ENCODE data around the gene KRTAP4-1. TPM values are rescaled to one million over a fixed set of nuclear protein-coding genes. Genes with fewer than 3 reads are reported as not detected.
"Not testable (repeated sequence)": the region's sequence is repeated elsewhere in the genome, so short reads cannot be mapped to it uniquely, and the experiment has no call there.

KRTAP4-1 gene
- total RNA-seq, 2 donors from 2014 or later = not detected

DNA sequence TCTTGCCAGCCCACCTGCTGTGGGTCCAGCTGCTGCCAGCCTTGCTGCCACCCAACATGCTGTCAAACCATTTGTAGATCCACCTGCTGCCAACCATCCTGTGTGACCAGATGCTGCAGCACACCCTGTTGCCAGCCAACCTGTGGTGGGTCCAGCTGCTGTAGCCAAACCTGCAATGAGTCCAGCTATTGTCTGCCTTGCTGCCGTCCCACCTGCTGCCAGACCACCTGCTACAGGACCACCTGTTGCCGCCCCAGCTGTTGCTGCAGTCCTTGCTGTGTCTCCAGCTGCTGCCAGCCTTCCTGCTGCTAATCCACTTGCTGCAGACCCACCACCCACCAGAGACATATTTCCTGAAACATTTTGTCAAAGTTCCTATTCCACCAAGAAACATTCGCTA is 5.6 kb upstream of the KRTAP4-1 start:
- H3K4me3 Mint-ChIP-seq = no peak overlapping the region
- H3K4me1 Mint-ChIP-seq (ENCODE audit: low read depth) = no peaks in the 10 kb centered on the region
- peaks cover 0 to 2% of the 10 kb centered on the region in 2 donors for H3K36me3 Mint-ChIP-seq (ENCODE audit: insufficient read depth in 2 of 2)
- H3K27ac Mint-ChIP-seq = no peak overlapping the region
- peaks cover 3% of the 10 kb centered on the region in 2 donors for H3K9me3 Mint-ChIP-seq
- DNase-seq = no peak
- no peaks in the 10 kb centered on the region for H3K27me3 Mint-ChIP-seq (ENCODE audit: low read depth)
- ATAC-seq (replicated peaks in 1 of 2) = no peak

DNA sequence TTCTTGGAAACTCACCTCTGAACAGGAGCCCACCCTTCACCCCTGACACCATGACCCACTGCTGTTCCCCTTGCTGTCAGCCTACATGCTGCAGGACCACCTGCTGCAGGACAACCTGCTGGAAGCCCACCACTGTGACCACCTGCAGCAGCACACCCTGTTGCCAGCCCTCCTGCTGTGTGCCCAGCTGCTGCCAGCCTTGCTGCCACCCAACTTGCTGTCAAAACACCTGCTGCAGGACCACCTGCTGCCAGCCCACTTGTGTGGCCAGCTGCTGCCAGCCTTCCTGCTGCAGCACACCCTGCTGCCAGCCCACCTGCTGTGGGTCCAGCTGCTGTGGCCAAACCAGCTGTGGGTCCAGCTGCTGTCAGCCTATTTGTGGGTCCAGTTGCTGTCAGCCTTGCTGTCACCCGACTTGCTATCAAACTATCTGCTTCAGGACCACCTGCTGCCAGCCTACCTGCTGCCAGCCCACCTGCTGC is 5.2 kb upstream of the KRTAP4-1 start, which contains the start of gene KRTAP9-1:
KRTAP9-1 (plus strand) TSS at position 51 of the 482 bp plus-strand sequence; CDS start at position 51, 0 bp downstream.
- ATAC-seq (replicated peaks in 1 of 2); H3K4me1 Mint-ChIP-seq (ENCODE audit: low read depth): not testable (repeated sequence)

DNA sequence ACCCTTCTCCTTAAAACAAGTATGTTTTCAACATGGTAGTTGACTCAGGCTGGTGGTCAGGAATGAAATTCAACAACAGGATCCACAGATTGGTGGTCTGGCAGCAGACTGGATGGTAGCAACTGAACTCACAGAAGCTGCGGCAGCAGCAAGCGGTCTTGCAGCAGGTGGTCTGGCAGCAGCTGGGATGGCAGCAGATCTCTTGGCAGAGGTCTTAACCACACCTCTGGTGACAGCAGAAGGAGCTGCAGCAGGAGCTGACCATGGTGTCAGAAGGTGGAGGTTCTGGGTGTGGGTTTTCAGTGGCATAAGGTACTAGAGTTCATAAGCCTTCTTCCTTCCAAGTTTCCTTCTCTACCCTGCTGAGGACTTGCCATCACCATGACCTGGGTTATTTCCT is 2.2 kb upstream of the KRTAP4-1 start:
- no peaks in the 10 kb centered on the region for H3K27me3 Mint-ChIP-seq (ENCODE audit: low read depth)
- ATAC-seq (replicated peaks in 1 of 2) (no peak), DNase-seq (no peak)
- H3K4me1 Mint-ChIP-seq (ENCODE audit: low read depth) = no peaks in the 10 kb centered on the region
- H3K27ac Mint-ChIP-seq = no peak overlapping the region
- no peaks in the 10 kb centered on the region for H3K36me3 Mint-ChIP-seq (ENCODE audit: insufficient read depth in 2 of 2)
- H3K9me3 Mint-ChIP-seq = no peaks in the 10 kb centered on the region
- H3K4me3 Mint-ChIP-seq = no peak overlapping the region

More for the DNA sequence above, 5.2 kb upstream of the KRTAP4-1 start, which contains the start of gene KRTAP9-1:
- H3K27me3 Mint-ChIP-seq (ENCODE audit: low read depth); DNase-seq; H3K4me3 Mint-ChIP-seq; H3K9me3 Mint-ChIP-seq; H3K27ac Mint-ChIP-seq; H3K36me3 Mint-ChIP-seq (ENCODE audit: insufficient read depth in 2 of 2): not testable (repeated sequence)

DNA sequence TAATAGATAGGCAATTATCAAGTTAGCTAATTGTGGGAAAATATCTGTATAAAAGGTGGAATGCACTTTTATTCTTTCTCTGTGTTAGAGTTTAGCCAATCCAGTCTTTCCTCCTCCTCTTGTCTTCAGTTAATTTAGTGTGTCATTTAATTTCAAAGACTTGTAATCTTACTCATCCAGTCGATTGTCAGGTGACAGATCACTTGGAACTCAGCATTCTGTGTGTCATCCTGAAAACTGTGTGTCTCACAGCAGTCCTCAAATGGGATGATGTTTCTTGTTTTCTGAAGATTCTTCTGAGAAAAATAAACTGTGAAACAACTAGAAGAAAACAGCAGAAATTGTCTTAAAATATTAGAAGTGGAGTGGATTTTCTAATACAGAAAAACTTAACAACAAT is 290 bp upstream of the KRTAP4-1 start:
- Mint-ChIP-seq H3K27me3 (ENCODE audit: low read depth) (no peaks in the 10 kb centered on the region), H3K9me3 (no peaks in the 10 kb centered on the region), H3K4me1 (ENCODE audit: low read depth) (no peaks in the 10 kb centered on the region), H3K36me3 (ENCODE audit: insufficient read depth in 2 of 2) (no peaks in the 10 kb centered on the region), H3K27ac (no peak overlapping the region), H3K4me3 (no peak overlapping the region)
- ATAC-seq (replicated peaks in 1 of 2) (no peak), DNase-seq (no peak)

DNA sequence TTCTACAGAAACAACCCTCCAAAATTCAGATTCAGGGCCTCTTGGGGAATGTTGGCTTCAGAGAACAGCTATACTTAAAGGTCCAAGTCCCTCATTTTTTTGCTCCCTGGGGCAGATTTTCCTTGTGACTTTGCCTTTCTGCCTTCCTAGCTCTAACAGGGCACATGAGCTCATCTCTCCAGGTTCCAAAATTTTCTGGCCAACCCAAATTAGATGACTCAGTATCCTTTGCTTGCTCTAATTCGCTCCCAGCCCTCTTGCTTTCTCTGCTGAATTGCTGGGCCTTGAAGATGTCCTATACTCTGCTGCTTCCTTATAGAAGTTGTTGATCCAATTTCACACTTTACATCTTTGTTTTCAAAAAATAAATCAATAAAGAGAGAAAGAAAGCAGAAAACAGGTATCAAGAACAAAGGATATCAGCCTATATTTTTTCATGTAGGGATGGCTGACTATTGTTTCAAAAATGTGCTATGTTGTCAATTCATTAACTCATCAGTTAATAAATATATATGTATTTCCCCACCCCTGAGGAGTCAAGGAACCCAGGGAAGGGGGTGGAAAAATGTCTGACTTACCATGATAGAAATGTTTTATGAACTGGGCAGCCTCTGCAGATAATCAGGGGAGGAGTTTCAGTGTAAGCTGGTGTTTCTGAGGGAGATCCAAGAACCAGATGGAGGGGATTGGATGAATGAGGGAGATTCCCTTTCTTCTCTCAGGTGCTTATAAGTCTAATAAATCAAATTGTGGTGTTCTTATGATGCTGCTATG is 5.7 kb downstream of the KRTAP4-1 start:
- no peak overlapping the region for H3K4me3 Mint-ChIP-seq
- ATAC-seq (replicated peaks in 1 of 2) (no peak), DNase-seq (no peak)
- H3K27ac Mint-ChIP-seq = no peak overlapping the region
- H3K9me3 Mint-ChIP-seq = no peaks in the 10 kb centered on the region
- H3K36me3 Mint-ChIP-seq (ENCODE audit: insufficient read depth in 2 of 2) = no peaks in the 10 kb centered on the region
- no peaks in the 10 kb centered on the region for H3K4me1 Mint-ChIP-seq (ENCODE audit: low read depth)
- no peaks in the 10 kb centered on the region for H3K27me3 Mint-ChIP-seq (ENCODE audit: low read depth)

DNA sequence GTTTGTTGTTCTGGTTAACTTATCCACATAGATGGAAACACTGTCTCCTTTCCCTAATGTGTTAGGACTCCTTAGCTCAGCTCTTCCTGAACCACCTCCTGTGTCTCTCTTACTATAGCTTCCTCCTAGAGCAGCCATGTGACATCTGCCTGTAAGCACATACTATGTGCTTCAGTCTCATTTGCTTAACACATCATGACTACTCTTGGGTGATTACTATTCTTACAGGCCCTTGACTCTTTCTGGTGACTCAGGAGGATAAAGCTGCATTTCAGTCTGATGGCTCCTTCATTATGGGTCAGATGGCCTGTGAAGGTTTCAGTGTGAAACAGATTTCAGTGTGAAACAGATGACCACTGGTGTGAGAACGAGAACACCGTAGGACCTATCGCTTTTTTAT is 6.4 kb downstream of the KRTAP4-1 start:
- no peaks in the 10 kb centered on the region for H3K27me3 Mint-ChIP-seq (ENCODE audit: low read depth)
- no peak overlapping the region for H3K4me3 Mint-ChIP-seq
- no peak for DNase-seq
- H3K4me1 Mint-ChIP-seq (ENCODE audit: low read depth) = no peaks in the 10 kb centered on the region
- no peaks in the 10 kb centered on the region for H3K9me3 Mint-ChIP-seq
- H3K36me3 Mint-ChIP-seq (ENCODE audit: insufficient read depth in 2 of 2) = no peaks in the 10 kb centered on the region
- peak; percentile 29 to 74 for ATAC-seq (replicated peaks in 1 of 2)
- no peak overlapping the region for H3K27ac Mint-ChIP-seq

DNA sequence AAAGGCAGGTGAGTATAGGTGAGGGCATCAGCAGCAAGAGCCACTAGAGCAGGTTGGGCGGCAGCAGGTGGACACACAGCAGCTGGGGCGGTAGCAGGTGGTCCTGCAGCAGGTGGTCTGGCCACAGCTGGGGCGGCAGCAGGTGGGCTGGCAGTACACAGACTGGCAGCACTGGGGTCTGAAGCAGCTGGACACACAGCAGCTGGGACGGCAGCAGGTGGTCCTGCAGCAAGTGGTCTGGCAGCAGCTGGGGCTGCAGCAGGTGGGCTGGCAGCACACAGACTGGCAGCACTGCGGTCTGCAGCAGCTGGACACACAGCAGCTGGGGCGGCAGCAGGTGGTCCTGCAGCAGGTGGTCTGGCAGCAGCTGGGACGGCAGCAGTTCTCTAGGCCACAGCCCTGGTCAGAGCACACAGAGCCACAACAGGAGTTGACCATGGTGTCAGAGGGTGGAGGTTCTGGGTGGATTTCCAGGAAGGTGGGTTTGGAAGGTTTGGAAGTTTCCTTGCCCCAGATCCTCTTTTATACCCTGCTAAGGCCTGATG is 6.9 kb downstream of the KRTAP4-1 start, which contains the start of gene KRTAP4-2:
KRTAP4-2 (minus strand) TSS at position 495 of the 545 bp plus-strand sequence; CDS start at position 438, 57 bp downstream.
- Mint-ChIP-seq H3K27ac (no peak within 1 kb of the TSS), H3K4me3 (no peak within 1 kb of the TSS), H3K9me3 (no peaks in the 10 kb centered on the region), H3K36me3 (ENCODE audit: insufficient read depth in 2 of 2) (no peaks in the 10 kb centered on the region), H3K4me1 (ENCODE audit: low read depth) (no peaks in the 10 kb centered on the region), H3K27me3 (ENCODE audit: low read depth) (no peaks in the 10 kb centered on the region)
- ATAC-seq (replicated peaks in 1 of 2) (no peak), DNase-seq (no peak)

DNA sequence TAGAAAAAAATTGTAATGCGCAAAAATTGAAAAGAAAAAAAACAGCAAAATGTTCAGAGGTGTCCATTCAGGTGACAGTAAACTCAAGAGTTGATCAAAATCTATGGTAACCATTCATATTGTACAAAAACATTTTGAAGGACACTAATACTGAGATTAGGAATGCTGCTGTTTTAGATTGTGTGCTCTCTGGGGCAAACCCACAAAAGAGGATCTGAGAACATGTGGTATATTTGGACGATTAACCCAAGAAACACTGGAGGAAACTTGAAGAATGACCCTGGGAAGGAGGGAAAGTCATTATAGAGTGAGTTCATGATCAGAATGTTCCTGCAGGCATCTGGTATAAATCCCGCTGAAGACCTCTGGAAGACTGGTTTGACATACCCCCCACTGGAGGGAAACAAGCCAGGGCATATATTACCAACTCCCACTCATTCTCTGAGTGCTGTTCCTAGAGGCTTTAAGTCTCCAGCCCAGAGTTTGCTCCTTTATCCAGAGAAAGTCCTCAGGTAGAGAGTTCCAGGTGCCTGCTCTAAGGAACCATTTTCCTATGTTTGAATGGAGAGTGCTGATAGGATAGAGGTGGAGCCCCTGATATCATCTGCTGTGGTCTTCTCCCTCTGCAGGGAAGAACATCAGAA is 7.8 kb downstream of the KRTAP4-1 start:
- ATAC-seq (replicated peaks in 1 of 2) = no peak
- Mint-ChIP-seq H3K27me3 (ENCODE audit: low read depth) (peaks cover 5% of the 10 kb centered on the region), H3K36me3 (ENCODE audit: insufficient read depth in 2 of 2) (no peaks in the 10 kb centered on the region), H3K9me3 (no peaks in the 10 kb centered on the region), H3K4me1 (ENCODE audit: low read depth) (no peaks in the 10 kb centered on the region), H3K27ac (no peak overlapping the region), H3K4me3 (no peak overlapping the region)
- no peak for DNase-seq

DNA sequence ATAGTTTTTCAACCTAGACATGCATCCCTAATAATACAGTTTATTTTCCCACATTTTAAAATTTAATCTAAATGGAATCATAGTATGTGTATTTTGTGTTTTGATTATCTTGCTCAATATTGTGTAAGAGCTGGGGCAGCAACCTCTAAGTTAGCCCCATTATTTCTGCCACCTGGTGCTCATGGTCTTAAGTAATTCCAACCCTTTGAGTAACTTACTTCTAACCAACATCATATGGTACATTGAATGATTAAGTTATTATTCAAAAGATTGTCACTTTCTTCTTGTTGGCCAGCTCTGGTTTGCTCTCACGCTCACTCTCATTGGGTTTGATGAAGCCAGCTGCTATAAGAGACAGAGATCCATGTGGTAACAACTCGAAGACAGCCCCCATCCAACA is 12.8 kb downstream of the KRTAP4-1 start:
- H3K4me1 Mint-ChIP-seq (ENCODE audit: low read depth) = no peaks in the 10 kb centered on the region
- H3K4me3 Mint-ChIP-seq = no peak overlapping the region
- H3K9me3 Mint-ChIP-seq = no peaks in the 10 kb centered on the region
- no peak for ATAC-seq (replicated peaks in 1 of 2)
- no peak for DNase-seq
- H3K36me3 Mint-ChIP-seq (ENCODE audit: insufficient read depth in 2 of 2) = no peaks in the 10 kb centered on the region
- peaks cover 5% of the 10 kb centered on the region for H3K27me3 Mint-ChIP-seq (ENCODE audit: low read depth)
- no peak overlapping the region for H3K27ac Mint-ChIP-seq

DNA sequence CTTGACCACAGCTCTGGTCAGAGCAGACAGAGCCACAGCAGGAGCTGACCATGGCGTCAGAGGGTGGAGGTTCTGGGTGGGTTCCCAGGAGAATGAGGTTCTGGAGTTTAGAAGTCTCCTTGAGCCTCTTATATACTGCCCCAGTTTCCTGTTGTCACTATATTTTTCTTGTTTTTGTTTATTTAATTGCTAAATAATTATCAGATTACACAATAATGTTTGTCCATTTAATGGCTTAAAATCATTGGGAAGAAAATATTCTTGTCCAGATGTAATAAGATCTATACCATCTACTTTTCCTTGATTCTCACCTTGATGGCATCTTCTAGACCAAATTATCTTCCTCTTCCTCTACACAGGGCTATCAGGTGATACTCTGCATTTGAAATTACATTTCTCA is 16.6 kb downstream of the KRTAP4-1 start, which contains the start of gene KRTAP4-3:
KRTAP4-3 (minus strand) TSS at position 101 of the 400 bp plus-strand sequence; CDS start at position 52, 49 bp downstream.
- H3K27ac Mint-ChIP-seq = no peak within 1 kb of the TSS
- H3K4me1 Mint-ChIP-seq (ENCODE audit: low read depth) = no peaks in the 10 kb centered on the region
- DNase-seq (no peak), ATAC-seq (replicated peaks in 1 of 2) (no peak)
- no peaks in the 10 kb centered on the region for H3K36me3 Mint-ChIP-seq (ENCODE audit: insufficient read depth in 2 of 2)
- no peaks in the 10 kb centered on the region for H3K9me3 Mint-ChIP-seq
- H3K27me3 Mint-ChIP-seq (ENCODE audit: low read depth) = peaks cover 5% of the 10 kb centered on the region
- no peak within 1 kb of the TSS for H3K4me3 Mint-ChIP-seq

DNA sequence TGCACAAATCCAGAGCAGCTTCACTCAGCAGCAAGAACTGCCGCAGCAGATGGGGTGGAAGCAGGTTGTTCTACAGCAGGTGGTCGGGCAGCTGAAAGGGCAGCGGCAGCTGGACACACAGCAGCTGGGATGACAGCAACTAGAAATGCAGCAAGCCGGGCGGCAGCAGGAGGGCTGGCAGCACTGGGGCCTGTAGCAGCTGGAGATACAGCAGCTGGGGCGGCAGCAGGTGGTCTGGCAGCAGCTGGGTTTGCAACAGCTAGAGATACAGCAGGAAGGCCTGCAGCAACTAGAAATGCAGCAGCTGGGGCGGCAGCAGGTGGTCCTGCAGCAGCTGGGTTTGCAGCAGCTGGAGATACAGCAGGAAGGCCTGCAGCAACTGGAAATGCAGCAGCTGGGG is 17.1 kb downstream of the KRTAP4-1 start:
- ATAC-seq (replicated peaks in 1 of 2) = no peak
- no peaks in the 10 kb centered on the region for H3K9me3 Mint-ChIP-seq
- no peak overlapping the region for H3K4me3 Mint-ChIP-seq
- H3K4me1 Mint-ChIP-seq (ENCODE audit: low read depth) = no peaks in the 10 kb centered on the region
- no peaks in the 10 kb centered on the region for H3K36me3 Mint-ChIP-seq (ENCODE audit: insufficient read depth in 2 of 2)
- DNase-seq = no peak
- H3K27ac Mint-ChIP-seq = no peak overlapping the region
- peaks cover 5% of the 10 kb centered on the region for H3K27me3 Mint-ChIP-seq (ENCODE audit: low read depth)

DNA sequence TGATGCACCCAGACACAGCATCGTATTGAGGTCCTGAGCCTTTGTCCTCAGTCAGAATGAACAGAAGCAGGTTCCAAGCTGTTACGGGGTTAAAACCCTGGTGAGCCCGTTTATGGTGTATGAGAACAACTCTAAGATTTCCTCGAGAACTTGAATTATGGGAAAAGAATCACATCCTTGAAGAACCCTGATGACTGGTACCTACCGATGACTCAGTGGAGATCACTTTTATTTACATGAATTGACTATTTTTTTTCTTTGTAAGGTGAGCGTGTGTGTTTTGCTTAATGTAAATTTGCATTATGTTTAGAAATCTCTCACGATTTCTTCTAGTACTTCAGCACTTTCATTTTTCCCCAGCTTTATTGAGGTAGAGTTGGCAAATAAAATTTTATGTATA is 20.9 kb downstream of the KRTAP4-1 start:
- H3K36me3 Mint-ChIP-seq (ENCODE audit: insufficient read depth in 2 of 2) = no peaks in the 10 kb centered on the region
- H3K27ac Mint-ChIP-seq = no peak overlapping the region
- no peaks in the 10 kb centered on the region for H3K4me1 Mint-ChIP-seq (ENCODE audit: low read depth)
- no peak for DNase-seq
- no peaks in the 10 kb centered on the region for H3K9me3 Mint-ChIP-seq
- H3K27me3 Mint-ChIP-seq (ENCODE audit: low read depth) = no peaks in the 10 kb centered on the region
- no peak for ATAC-seq (replicated peaks in 1 of 2)
- no peak overlapping the region for H3K4me3 Mint-ChIP-seq

DNA sequence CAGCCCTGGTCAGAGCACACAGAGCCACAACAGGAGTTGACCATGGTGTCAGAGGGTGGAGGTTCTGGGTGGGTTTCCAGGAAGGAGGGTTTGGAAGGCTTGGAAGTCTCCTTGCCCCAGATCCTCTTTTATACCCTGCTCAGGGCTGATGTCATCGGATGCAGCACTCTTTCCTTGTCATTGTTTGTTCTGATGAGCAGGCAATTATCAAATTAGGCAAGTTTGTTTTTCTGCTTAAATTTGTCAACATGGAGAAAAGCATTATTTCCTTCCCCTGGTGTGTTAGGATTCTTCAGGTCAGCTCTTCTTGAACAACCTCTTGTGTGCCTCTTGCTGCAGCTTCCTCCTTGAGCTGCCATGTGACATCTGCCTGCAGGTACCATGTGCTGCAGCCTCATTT is 24.1 kb downstream of the KRTAP4-1 start, which contains the start of gene KRTAP4-4:
KRTAP4-4 (minus strand) TSS at position 101 of the 400 bp plus-strand sequence; CDS start at position 44, 57 bp downstream.
- Mint-ChIP-seq H3K4me3 (no peak within 1 kb of the TSS), H3K27ac (no peak within 1 kb of the TSS), H3K27me3 (ENCODE audit: low read depth) (no peaks in the 10 kb centered on the region), H3K36me3 (ENCODE audit: insufficient read depth in 2 of 2) (no peaks in the 10 kb centered on the region), H3K9me3 (no peaks in the 10 kb centered on the region), H3K4me1 (ENCODE audit: low read depth) (no peaks in the 10 kb centered on the region)
- DNase-seq = no peak
- ATAC-seq (replicated peaks in 1 of 2) = no peak

Data from activated T-cell treated with anti-CD3 and anti-CD28 coated beads, Interleukin-2, amount 50 U/mL, for 72 hours (primary cell).